HG03064 (cell line): Measurements from ENCODE around the gene KLK1.
"Not testable (repeated sequence)": the region's sequence is repeated elsewhere in the genome, so short reads cannot be mapped to it uniquely, and the experiment has no call there.

Experiments
- ATAC-seq: cut with Tn5 transposase; IDR thresholded peaks from one replicate; pipeline ENCODE4 v1.9.1; 2021; ENCODE audit warnings: low read depth; ENCODE audit not compliant: unreplicated experiment

KLK1 gene

DNA sequence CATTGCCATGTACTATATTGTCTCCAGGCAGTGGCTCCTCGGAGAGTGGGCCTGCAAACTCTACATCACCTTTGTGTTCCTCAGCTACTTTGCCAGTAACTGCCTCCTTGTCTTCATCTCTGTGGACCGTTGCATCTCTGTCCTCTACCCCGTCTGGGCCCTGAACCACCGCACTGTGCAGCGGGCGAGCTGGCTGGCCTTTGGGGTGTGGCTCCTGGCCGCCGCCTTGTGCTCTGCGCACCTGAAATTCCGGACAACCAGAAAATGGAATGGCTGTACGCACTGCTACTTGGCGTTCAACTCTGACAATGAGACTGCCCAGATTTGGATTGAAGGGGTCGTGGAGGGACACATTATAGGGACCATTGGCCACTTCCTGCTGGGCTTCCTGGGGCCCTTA, 52.7 kb downstream of the KLK1 start:
- ATAC-seq = no peak

- ATAC-seq = not testable (repeated sequence)
These were observed 53.4 kb downstream of the KLK1 start, which contains the start of gene GPR32 for GRCh38 chr19:50770164-50770563. GPR32 (plus strand) TSS chr19:50770464; CDS start chr19:50770601, 137 bp downstream.
